Fibroblast of pulmonary artery (primary cell): ENCODE results near the gene FRMD4A.

Experiments used
- DNase-seq: peaks from one replicate; pipeline ENCODE4 v3.0.0-alpha.2; 2010; ENCODE audit warnings: low read depth
- H3K4me3 ChIP-seq: replicated peaks from 2 replicates; pipeline ENCODE4 v1.5.1; 2011; ENCODE audit warnings: low read depth, mild to moderate bottlenecking, control low read depth, low read length, moderate library complexity
- CTCF ChIP-seq: IDR thresholded peaks from 2 replicates; pipeline ENCODE4 v1.5.1; 2011; ENCODE audit warnings: mild to moderate bottlenecking, control low read depth, low read length, inconsistent platforms; ENCODE audit errors: missing control alignments

Gene FRMD4A

GRCh38 chr10:13634207-13634606, 696.5 kb downstream of the FRMD4A start:
- DNase-seq: no peak
- no peak overlapping the region for H3K4me3 ChIP-seq
- no peak for TF ChIP-seq CTCF

- TF ChIP-seq CTCF: no peak
- DNase-seq: peak; percentile 90
- H3K4me3 ChIP-seq: no peak overlapping the region
These were observed 697.0 kb downstream of the FRMD4A start for GRCh38 chr10:13633689-13634088.

GRCh38 chr10:13632884-13633440, 697.8 kb downstream of the FRMD4A start:
- TF ChIP-seq CTCF: no peak
- H3K4me3 ChIP-seq: no peak overlapping the region
- DNase-seq: no peak

GRCh38 chr10:13632440-13632839, 698.3 kb downstream of the FRMD4A start:
- TF ChIP-seq CTCF: no peak
- no peak overlapping the region for H3K4me3 ChIP-seq
- no peak for DNase-seq

- H3K4me3 ChIP-seq: no peak overlapping the region
- TF ChIP-seq CTCF: no peak
- no peak for DNase-seq
These were observed 699.1 kb downstream of the FRMD4A start for GRCh38 chr10:13631594-13631993.

- no peak for TF ChIP-seq CTCF
- no peak for DNase-seq
- H3K4me3 ChIP-seq: no peak overlapping the region
These were observed 700.5 kb downstream of the FRMD4A start for GRCh38 chr10:13630231-13630630.

GRCh38 chr10:13629116-13629515, 701.6 kb downstream of the FRMD4A start:
- H3K4me3 ChIP-seq: no peak overlapping the region
- DNase-seq: peak; percentile 42
- TF ChIP-seq CTCF: no peak
